B cell (primary cell): Measurements from ENCODE around the gene NUDT14. TPM values are rescaled to one million over a fixed set of nuclear protein-coding genes. Genes with fewer than 3 reads are reported as not detected.

ENCODE experiments used
- ATAC-seq: fragments of 200-7000 bp; cut with Tn5 transposase; one replicate; pipeline ENCODE4 v1.10.0; 2021; ENCODE audit warnings: low read depth, mild to moderate bottlenecking, moderate number of reproducible peaks, moderate library complexity
- CTCF ChIA-PET: fragments of 350-600 bp; sonication (Branson Sonifier 250); formaldehyde crosslinking; loops from one replicate; lab custom pipeline; 2021; ENCODE audit warnings: antibody characterized with exemption, inconsistent platforms; lab: Charles Lee
- POLR2A ChIA-PET: fragments of 350-600 bp; sonication (Branson Sonifier 250); formaldehyde crosslinking; loops from one replicate; lab custom pipeline; 2021; ENCODE audit warnings: antibody characterized with exemption; lab: Charles Lee
- DNase-seq: peaks from one replicate; pipeline ENCODE4 v3.0.0; 2013
- H2AFZ ChIP-seq: 2 replicates; pipeline ENCODE4 v1.6.1; 2012; ENCODE audit warnings: mild to moderate bottlenecking, low read depth, low read length; ENCODE audit not compliant: insufficient read depth, poor library complexity, severe bottlenecking
- H3K27ac ChIP-seq, 2 donors: 1 replicate in 1 of 2; 2 replicates in 1 of 2; pipeline ENCODE4 v1.5.1; 2012 to 2013; ENCODE audit warnings: low read length in 2 of 2, mild to moderate bottlenecking in 2 of 2, moderate library complexity in 1 of 2
- H3K27me3 ChIP-seq, 4 experiments: fragments of 200-600 bp in 1 of 4; sonication (generic) in 1 of 4; replicated peaks in 1 of 4; 1 replicate in 2 of 4; 2 replicates in 2 of 4; pipeline versions ENCODE4 v1.6.1 to v1.7.0; 2013 to 2016; ENCODE audit warnings: low read length in 3 of 4, mild to moderate bottlenecking in 2 of 4, mixed read lengths in 1 of 4, moderate library complexity in 1 of 4; ENCODE audit not compliant: insufficient read depth in 4 of 4, control insufficient read depth in 3 of 4; ENCODE audit errors: control extremely low read depth in 1 of 4
- H3K36me3 ChIP-seq, 2 experiments: replicated peaks in 1 of 2; 1 replicate in 1 of 2; 2 replicates in 1 of 2; pipeline versions ENCODE4 v1.6.1 to v1.7.1; 2013; ENCODE audit warnings: low read length in 1 of 2; ENCODE audit not compliant: insufficient read depth in 2 of 2, control insufficient read depth in 1 of 2; ENCODE audit errors: control extremely low read depth in 1 of 2, extremely low read depth in 1 of 2
- H3K4me1 ChIP-seq, 2 donors: fragments of 200-600 bp in 1 of 2; sonication (generic) in 1 of 2; 1 replicate in 1 of 2; 2 replicates in 1 of 2; pipeline versions ENCODE4 v1.5.1 to v1.6.1; 2013 to 2017; ENCODE audit warnings: low read length in 2 of 2; ENCODE audit not compliant: control insufficient read depth in 2 of 2, insufficient read depth in 2 of 2
- H3K4me2 ChIP-seq: replicated peaks from 2 replicates; pipeline ENCODE3; 2012; ENCODE audit warnings: mild to moderate bottlenecking, low read depth, low read length; ENCODE audit not compliant: poor library complexity, severe bottlenecking
- H3K4me3 ChIP-seq, 5 experiments: fragments of 200-600 bp in 1 of 5; sonication (generic) in 1 of 5; 1 replicate in 3 of 5; 2 replicates in 2 of 5; pipeline versions ENCODE4 v1.5.1 to v1.7.0; 2011 to 2016; ENCODE audit warnings: low read length in 4 of 5, mild to moderate bottlenecking in 4 of 5, low read depth in 2 of 5, control low read depth in 1 of 5, moderate library complexity in 1 of 5; ENCODE audit not compliant: insufficient read depth in 1 of 5; ENCODE audit errors: control extremely low read depth in 1 of 5, extremely low read depth in 1 of 5
- H3K79me2 ChIP-seq: fragments of 200-600 bp; sonication (generic); one replicate; pipeline ENCODE4 v1.6.0; 2016; ENCODE audit warnings: low read length; ENCODE audit not compliant: control insufficient read depth, insufficient read depth
- H3K9ac ChIP-seq: fragments of 200-600 bp; sonication (generic); 2 replicates; pipeline ENCODE4 v1.6.1; 2017; ENCODE audit warnings: mild to moderate bottlenecking, low read length, moderate library complexity
- H3K9me3 ChIP-seq, 3 donors: one replicate each; pipeline versions ENCODE4 v1.6.1 to v1.7.1; 2013; ENCODE audit warnings: low read length in 2 of 3; ENCODE audit not compliant: control insufficient read depth in 2 of 3, insufficient read depth in 1 of 3; ENCODE audit errors: control extremely low read depth in 1 of 3
- H4K20me1 ChIP-seq: 2 replicates; pipeline ENCODE4 v1.6.0; 2012; ENCODE audit warnings: mild to moderate bottlenecking, low read length; ENCODE audit not compliant: insufficient read depth, control insufficient read depth, poor library complexity, severe bottlenecking
- H3K27ac Mint-ChIP-seq: one replicate; pipeline ENCODE4 v1.8.0; 2021; ENCODE audit warnings: mixed read lengths
- H3K27me3 Mint-ChIP-seq: one replicate; pipeline ENCODE4 v1.8.0; 2021; ENCODE audit warnings: mixed read lengths
- H3K4me1 Mint-ChIP-seq: one replicate; pipeline ENCODE4 v1.8.0; 2021; ENCODE audit warnings: mixed read lengths
- H3K4me3 Mint-ChIP-seq: one replicate; pipeline ENCODE4 v1.8.0; 2021; ENCODE audit warnings: mixed read lengths
- H3K9me3 Mint-ChIP-seq: one replicate; pipeline ENCODE4 v1.8.0; 2022; ENCODE audit warnings: mixed read lengths; ENCODE audit not compliant: insufficient read depth
- EZH2 ChIP-seq: IDR thresholded peaks from 2 replicates; pipeline ENCODE4 v1.6.1; 2012; ENCODE audit warnings: borderline replicate concordance, low read depth, mild to moderate bottlenecking, moderate library complexity, low read length; ENCODE audit not compliant: insufficient read depth, poor library complexity, severe bottlenecking
- WGBS: methylation state at CpG from one replicate; pipeline ENCODE4 v1.1.5; 2013; ENCODE audit warnings: missing lambda C conversion rate; ENCODE audit not compliant: insufficient coverage; 5-methylcytosine and 5-hydroxymethylcytosine counted together
- intact Hi-C: fragments of 100-400 bp; cut with micrococcal nuclease; formaldehyde crosslinking; loops from one replicate; pipeline ENCODE4 v1.10.0; 2022
- polyA plus RNA-seq: library from polyadenylated mRNA; depleted of rRNA; stranded (reverse); fragments of >200 nt; gene quantifications from 2 replicates; pipeline ENCODE4 v1.2.3, GENCODE V29; 2012
- total RNA-seq, 2 donors: library from RNA; stranded (reverse); fragments of 120-200 nt in 1 of 2; gene quantifications; 1 replicate in 1 of 2; 2 replicates in 1 of 2; pipeline versions ENCODE4 v1.2.3 to v1.2.4, GENCODE V29; 2013 to 2022
- TF ChIP-seq, protein P1 (sequence below): fragments of 200-600 bp; IDR thresholded peaks from one replicate; pipeline ENCODE4 v1.8.0; 2022; ENCODE audit warnings: antibody characterized with exemption, mild to moderate bottlenecking

NUDT14 gene
- total and polyA plus RNA-seq, 2 donors (not counting 1 experiment from before 2014, with no cell fraction given): 17.4 to 31.6 TPM

DNA sequence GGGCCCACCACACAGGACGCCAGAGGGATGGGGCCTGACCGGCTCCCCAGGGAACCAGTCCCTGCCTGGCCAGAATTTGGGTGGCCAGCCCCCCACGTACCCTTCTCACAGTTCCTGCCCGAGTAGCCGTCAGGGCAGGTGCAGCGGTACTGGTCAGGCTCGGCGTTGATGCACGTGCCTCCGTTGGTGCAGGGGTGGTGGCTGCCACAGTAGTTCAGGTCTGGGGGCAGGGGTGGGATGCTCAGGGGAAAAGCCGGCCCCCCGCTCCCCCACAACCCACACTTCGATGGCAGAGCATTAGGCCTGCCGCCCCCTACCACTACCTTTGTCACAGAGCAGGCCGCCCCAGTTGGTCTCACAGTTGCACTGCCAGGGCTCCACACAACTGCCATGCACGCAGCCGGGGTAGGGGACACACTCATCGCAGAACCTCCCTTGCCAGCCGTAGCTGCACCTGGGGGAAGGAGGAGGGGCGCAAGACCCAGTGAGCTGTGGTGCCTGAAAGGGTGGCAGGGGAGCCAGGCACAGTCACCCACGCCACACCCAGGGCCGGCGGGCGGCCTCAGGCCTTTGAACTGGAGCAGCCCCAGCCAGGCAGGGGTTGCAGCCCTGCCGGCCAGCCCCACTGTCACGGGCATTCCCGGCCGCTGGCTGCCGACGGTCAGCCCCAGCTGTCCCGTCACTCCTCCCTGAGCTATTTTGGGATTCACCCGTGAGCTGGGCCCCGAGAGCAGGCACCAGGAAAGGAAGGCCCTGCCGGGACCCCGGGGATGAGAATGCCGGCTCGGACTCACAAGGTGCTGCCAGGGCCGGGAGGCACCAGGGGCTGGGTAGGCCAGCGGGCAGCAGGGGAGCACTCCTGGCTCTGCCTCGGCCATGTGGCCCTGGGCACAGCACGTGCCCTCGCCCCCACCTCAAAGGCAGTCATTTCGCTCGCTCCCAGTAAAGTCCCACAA, 29.0 kb downstream of the NUDT14 start:
- Mint-ChIP-seq H3K9me3 (no peaks in the 10 kb centered on the region), H3K4me1 (no peaks in the 10 kb centered on the region), H3K4me3 (no peak overlapping the region), H3K27me3 (peaks cover under 1% of the 10 kb centered on the region), H3K27ac (no peak overlapping the region)
- no peaks in the 10 kb centered on the region for H4K20me1 ChIP-seq
- peaks cover 0 to under 1% (median 0%) of the 10 kb centered on the region in 3 donors for H3K9me3 ChIP-seq
- no peaks in the 10 kb centered on the region for H3K4me1 ChIP-seq
- DNase-seq: no peak
- no peak for TF ChIP-seq EZH2
- TF ChIP-seq, protein P1, sequence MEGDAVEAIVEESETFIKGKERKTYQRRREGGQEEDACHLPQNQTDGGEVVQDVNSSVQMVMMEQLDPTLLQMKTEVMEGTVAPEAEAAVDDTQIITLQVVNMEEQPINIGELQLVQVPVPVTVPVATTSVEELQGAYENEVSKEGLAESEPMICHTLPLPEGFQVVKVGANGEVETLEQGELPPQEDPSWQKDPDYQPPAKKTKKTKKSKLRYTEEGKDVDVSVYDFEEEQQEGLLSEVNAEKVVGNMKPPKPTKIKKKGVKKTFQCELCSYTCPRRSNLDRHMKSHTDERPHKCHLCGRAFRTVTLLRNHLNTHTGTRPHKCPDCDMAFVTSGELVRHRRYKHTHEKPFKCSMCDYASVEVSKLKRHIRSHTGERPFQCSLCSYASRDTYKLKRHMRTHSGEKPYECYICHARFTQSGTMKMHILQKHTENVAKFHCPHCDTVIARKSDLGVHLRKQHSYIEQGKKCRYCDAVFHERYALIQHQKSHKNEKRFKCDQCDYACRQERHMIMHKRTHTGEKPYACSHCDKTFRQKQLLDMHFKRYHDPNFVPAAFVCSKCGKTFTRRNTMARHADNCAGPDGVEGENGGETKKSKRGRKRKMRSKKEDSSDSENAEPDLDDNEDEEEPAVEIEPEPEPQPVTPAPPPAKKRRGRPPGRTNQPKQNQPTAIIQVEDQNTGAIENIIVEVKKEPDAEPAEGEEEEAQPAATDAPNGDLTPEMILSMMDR: no peak
- no peak overlapping the region for H3K4me3 ChIP-seq
- H3K79me2 ChIP-seq: no peaks in the 10 kb centered on the region
- H3K4me2 ChIP-seq: no peak overlapping the region
- H2AFZ ChIP-seq: no peak overlapping the region
- no peak overlapping the region for H3K9ac ChIP-seq
- no peak overlapping the region for H3K27ac ChIP-seq
- ATAC-seq: no peak
- POLR2A ChIA-PET: no interaction called here
- CTCF ChIA-PET: no interaction called here
- H3K36me3 ChIP-seq: no peaks in the 10 kb centered on the region
- H3K27me3 ChIP-seq: no peaks in the 10 kb centered on the region
- 82% methylated on average over 43 of the region's 44 CpGs for WGBS
- intact Hi-C loops: no loop called here
